ENCODE measurements around the gene GNA15. TPM values are rescaled to one million over a fixed set of nuclear protein-coding genes. Genes with fewer than 3 reads are reported as not detected.

GNA15 gene
- total RNA-seq, 4 donors from 2014 or later, result 74.3 to 105 (median 84.2) TPM

DNA sequence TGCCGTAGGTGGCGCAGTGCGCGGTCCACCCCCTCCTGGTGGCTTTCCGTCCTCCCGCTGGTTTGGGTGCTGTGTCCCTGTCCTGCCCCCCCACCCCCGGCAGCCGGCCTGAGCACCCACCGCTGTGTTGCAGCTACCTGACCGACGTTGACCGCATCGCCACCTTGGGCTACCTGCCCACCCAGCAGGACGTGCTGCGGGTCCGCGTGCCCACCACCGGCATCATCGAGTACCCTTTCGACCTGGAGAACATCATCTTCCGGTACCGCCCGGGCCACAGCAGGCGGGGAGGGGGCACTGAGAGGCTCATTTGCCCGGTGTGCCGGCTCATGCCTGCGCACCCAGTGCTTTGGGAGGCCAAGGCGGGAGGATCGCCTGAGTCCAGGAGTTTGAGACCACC lies 21.0 kb upstream of the GNA15 start:
- no peak overlapping the region for H3K4me3 ChIP-seq (ENCODE audit: low read depth, poor library complexity, severe bottlenecking)
- no peak for TF ChIP-seq CTCF (IDR thresholded peaks at IDR 0.05)
- no peak for TF ChIP-seq POLR2A (IDR thresholded peaks at IDR 0.05)
- intact Hi-C loops (cut with DNase I; ENCODE audit: low total_unique reads), result no loop called here
- WGBS, 2 donors, result 93 to 94% methylated on average over 27 to 29 of the region's 29 CpGs
- DNase-seq (ENCODE audit: low spot score in 2 of 2), result no peak

DNA sequence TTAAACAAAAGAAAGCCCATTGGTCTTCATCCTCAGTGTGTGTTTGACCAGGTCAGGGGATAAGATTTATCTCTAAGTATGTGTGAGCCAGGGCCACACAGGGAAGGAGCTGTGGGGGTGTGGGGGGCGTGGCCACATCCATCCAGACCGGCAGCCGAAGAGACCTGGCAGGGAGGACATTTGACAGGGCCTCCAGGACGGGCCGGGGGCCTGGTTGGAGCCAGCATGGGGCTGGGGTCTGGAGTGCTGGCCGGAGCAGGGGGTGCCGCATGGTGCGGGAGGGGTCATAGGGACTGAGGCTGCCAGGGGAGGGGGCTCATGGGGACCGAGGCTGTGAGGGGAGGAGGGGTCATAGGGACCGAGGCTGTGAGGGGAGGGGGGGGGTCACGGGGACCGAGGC lies 20.4 kb upstream of the GNA15 start:
- TF ChIP-seq CTCF (IDR thresholded peaks at IDR 0.05), result no peak
- TF ChIP-seq POLR2A (IDR thresholded peaks at IDR 0.05), result no peak
- intact Hi-C loops (cut with DNase I; ENCODE audit: low total_unique reads), result no loop called here
- no peak overlapping the region for H3K4me3 ChIP-seq (ENCODE audit: low read depth, poor library complexity, severe bottlenecking)
- 77 to 83% methylated on average over 11 to 12 of the region's 12 CpGs for WGBS, 2 donors
- no peak for DNase-seq (ENCODE audit: low spot score in 2 of 2)

GRCh38 chr19:3115916-3116602 lies 19.8 kb upstream of the GNA15 start:
- H3K4me3 ChIP-seq (ENCODE audit: low read depth, poor library complexity, severe bottlenecking), result no peak overlapping the region
- DNase-seq (ENCODE audit: low spot score in 2 of 2), result no peak
- 78 to 79% methylated on average over 15 to 21 of the region's 24 CpGs for WGBS, 2 donors
- intact Hi-C loops (cut with DNase I; ENCODE audit: low total_unique reads), result no loop called here
- TF ChIP-seq CTCF (IDR thresholded peaks at IDR 0.05) (no peak), POLR2A (IDR thresholded peaks at IDR 0.05) (no peak)

DNA sequence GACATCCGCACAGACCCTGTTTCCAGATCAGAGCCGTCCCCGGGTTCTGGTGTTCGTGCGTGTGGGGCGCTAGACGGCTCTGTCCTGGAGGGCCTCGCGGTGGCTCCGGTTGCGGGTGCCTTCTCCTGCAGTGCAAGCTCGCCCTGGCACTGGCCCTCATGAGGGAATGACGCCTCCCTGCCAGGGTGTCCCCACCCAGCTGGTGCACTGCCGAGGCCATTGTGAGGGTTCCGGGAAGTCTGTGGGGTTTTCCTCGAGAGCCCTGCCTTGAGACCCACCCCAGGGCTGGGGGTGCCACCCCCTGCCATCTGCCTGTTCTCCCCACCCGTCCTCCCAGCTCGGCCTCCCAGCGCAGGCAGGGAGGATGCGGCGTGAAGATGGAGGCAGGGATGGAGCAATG lies 19.2 kb upstream of the GNA15 start:
- intact Hi-C loops (cut with DNase I; ENCODE audit: low total_unique reads), result no loop called here
- no peak overlapping the region for H3K4me3 ChIP-seq (ENCODE audit: low read depth, poor library complexity, severe bottlenecking)
- 74 to 82% methylated on average over 14 to 18 of the region's 21 CpGs for WGBS, 2 donors
- no peak for DNase-seq (ENCODE audit: low spot score in 2 of 2)
- TF ChIP-seq CTCF (IDR thresholded peaks at IDR 0.05) (no peak), POLR2A (IDR thresholded peaks at IDR 0.05) (no peak)

DNA sequence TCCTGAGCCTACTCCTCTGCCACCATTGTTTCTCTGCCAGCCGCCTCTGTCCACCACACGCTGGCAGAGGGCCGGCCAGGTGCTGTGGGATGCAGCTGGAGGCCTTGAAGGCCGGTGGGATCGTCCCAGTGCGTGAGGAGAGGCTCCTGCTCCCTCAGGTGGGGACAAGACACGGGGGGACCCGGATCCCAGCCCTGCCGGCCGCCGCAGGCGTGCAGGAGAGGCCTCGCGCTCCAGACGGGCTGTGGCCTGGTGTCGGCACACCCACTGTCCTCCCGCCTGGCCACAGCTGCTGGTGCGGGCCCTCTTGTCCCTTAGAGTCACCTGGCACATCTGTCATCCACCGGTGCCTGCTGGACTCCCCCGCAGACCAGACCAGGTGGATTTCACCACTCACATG lies 18.1 kb upstream of the GNA15 start:
- TF ChIP-seq CTCF (IDR thresholded peaks at IDR 0.05) (no peak), POLR2A (IDR thresholded peaks at IDR 0.05) (no peak)
- H3K4me3 ChIP-seq (ENCODE audit: low read depth, poor library complexity, severe bottlenecking), result no peak overlapping the region
- no peak for DNase-seq (ENCODE audit: low spot score in 2 of 2)
- WGBS, 2 donors, result 84 to 93% methylated on average over 5 to 20 of the region's 20 CpGs
- intact Hi-C loops (cut with DNase I; ENCODE audit: low total_unique reads), result no loop called here
